ENCODE data around the gene PPP6R2.

The PPP6R2 gene

DNA sequence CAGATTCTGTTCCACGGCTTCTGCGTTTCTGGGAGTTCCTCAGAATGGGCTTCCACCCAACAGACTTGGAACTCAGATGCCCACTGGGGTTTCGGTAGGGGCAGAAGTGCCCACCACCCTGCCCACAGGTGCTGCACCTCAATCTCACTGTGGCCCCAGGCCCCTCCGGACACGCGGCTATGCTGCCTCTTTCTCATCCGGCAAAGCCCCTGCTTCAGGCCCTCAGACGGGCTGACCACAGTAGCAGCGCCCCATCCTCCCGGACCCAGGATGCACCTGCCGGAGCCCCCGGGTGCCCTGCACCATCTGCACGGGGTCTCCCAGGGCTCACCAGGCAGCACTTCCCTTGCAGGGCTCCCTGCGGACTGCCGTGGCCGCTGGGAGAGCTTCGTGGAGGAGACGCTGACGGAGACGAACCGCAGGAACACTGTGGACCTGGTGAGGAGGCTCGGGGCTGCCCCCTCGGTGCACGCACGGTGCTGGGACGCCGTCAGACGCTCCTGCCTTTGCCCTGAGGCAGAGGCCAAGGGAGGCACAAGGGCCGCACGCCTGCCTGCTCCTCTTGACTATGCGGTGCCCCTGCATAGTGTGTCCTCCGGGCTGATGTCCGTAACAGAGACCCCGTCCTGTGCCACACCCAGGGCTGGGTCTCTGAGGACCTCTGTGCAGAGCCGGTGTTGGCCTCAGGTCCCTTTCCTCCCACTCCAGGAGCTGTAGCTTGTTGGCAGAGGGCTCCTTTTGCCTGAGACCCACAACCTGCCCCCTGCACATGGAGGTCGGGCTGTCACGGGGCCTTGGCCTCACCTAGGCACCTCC lies 93.1 kb downstream of the PPP6R2 start:
- DNase-seq: no peak

DNA sequence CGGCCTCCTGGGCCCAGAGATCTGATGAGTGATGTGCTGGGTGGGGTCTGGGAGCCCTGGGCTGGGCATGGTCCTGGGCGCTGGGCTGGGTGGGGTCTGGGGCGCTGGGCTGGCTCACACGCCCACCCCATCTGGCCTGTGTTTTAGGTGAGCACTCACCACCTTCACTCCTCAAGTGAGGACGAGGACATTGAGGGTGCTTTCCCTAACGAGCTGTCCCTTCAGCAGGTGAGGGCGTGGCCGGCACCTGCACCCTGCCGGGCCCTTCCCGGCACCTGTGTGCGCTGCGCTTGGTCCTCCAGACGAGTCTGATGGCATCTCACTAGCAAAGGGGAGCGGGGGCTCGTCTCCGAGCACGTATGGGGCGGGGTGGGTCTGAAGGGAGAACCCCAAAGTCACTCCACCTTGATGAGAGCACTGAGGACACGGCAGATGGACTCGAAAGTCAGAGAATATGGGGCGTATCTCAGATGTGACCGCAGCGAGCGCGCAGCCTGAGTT lies 93.8 kb downstream of the PPP6R2 start:
- no peak for DNase-seq

DNA sequence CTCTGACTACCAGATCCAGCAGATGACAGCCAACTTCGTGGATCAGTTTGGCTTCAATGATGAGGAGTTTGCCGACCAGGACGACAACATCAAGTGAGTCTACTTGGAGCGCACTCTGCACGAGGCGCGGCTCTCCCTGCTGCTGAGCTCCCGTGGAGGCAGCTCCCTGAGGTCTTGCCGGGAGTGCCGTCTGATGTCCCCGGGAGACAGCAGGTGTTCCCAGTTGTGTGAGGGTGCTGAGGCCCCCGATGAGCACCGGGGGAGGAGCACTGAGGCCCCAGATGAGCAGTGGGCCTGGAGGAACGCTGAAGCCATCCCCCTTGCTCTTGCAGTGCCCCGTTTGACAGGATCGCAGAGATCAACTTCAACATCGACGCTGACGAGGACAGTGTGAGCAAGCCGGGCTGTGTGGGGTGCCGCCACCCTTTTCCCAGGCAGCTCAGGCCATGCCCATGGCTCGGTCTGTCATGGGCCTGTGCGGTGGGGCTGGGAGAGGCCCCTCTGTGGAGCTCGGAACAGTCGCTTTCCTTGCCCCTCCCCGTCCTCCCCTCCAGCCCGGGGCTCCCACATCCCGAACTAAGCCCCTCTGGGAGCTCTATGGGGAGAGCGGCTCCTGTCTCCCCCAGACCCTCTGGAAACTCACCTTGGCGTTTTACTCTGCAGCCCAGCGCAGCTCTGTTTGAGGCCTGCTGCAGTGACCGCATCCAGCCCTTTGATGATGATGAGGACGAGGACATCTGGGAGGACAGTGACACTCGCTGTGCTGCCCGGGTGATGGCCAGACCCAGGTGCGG lies 94.6 kb downstream of the PPP6R2 start:
- no peak for DNase-seq

DNA sequence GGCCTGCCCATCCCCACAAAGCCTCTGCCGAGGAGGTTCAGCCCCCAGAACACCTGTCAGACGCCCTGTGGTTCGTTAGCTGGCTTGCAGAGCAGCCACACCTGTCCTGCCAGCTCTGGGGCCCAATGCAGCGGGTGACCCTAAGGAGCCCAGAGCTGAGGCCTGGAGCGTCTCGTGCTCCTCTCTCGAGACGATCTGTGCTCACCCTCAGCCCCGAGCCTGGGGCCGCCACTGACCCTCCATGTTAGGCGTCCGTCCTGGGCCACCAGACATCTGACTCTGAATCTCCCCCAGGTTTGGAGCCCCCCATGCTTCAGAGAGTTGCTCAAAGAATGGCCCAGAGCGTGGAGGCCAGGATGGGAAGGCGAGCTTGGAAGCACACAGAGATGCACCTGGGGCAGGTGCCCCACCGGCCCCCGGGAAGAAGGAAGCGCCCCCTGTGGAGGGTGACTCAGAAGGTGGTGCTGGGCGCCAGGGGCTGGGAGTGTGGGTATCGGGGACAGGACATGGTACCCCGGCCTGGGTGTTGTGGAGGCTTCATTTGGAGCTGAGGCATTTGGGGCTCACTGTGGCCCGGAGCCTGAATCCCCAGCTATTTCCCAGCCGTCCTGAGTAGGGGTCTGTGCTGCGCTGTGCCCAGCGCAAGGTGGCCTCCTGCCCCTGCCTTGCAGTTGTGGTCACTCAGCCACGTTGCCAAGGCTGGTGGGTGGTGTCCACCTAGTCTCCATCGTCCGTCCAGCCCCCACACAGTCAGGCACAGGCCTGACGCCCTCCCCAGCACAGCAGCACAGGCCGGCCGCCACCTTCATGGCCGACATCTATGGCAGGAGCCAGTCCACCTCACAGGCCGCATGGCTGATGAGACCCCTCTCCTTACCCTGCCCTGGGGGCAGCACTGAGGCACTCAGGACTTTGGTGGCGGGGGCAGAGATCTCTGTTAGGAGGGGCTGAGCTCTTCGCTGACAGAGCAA lies 95.5 kb downstream of the PPP6R2 start:
- DNase-seq: no peak

DNA sequence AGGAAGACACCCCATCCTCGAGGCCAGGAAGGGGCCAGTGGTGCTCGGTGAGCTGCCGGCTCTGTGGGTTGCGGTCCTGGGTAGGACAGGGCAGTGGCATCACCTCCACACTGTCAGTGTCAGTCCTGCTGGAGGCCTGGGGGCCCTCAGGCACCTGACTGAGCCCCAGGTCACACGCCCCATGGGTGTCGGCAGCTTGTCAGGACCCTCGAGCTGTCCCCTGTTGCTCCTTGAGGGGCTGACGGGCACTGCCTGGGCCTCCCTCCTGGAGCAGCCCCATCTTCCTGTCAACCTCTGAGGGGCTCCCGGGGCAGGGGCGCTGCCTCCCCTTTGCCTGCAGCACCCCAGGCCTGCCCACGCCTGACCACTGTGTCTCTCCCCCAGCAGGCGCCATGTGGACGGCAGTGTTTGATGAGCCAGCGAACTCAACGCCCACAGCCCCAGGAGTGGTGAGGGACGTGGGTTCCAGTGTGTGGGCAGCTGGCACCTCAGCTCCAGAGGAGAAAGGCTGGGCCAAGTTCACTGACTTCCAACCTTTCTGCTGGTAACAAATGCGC lies 96.3 kb downstream of the PPP6R2 start:
- no peak for DNase-seq

DNA sequence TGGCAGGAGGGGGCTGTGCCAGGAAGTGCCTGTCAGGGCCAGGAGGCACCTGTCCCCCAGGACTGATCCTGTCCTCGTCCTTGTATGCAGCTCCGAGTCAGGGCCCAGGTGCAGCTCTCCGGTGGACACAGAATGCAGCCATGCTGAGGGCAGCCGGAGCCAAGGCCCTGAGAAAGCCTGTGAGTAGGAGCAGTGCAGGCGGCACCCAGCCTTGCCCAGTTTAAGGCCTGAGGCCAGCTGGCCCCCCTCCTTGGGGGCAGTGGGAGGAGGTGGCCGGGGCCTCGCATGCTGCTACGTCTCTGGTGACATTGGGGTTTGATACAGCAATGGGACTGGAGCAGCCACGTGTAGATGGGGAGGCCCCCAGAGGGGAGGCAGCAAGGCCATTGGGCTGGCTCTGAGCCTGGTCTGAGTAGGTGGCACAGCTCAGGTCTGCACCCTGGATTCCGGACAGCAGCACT lies 96.8 kb downstream of the PPP6R2 start:
- DNase-seq: no peak

DNA sequence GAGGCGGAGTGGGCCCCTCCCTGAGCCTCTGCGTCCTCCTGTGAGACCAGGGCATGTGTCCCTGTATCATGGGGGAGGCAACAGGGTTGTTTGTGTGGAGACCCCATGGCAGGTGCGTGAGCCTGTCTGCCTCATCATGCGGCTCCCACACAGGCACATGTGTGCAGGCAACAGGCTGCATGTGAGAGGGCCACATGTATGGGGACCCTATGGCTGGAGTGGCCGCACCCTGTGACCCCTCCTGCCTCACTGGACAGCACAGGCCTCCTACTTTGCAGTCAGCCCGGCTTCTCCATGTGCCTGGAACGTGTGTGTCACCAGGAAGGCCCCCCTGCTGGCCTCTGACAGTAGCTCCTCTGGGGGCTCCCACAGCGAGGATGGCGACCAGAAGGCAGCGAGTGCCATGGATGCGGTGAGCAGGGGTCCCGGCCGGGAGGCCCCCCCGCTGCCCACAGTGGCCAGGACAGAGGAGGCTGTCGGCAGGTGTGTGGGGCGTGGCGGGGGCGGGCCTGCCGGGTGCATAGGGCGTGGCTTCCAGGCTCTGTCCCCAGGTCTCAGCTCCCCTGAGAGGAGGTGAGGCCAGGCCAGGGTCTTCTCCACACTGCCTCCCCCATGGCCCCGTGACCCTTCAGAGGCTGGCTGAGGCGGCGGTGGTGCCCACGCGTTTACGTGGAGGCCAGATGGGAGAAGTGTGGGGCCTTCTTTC lies 97.6 kb downstream of the PPP6R2 start:
- DNase-seq: no peak

DNA sequence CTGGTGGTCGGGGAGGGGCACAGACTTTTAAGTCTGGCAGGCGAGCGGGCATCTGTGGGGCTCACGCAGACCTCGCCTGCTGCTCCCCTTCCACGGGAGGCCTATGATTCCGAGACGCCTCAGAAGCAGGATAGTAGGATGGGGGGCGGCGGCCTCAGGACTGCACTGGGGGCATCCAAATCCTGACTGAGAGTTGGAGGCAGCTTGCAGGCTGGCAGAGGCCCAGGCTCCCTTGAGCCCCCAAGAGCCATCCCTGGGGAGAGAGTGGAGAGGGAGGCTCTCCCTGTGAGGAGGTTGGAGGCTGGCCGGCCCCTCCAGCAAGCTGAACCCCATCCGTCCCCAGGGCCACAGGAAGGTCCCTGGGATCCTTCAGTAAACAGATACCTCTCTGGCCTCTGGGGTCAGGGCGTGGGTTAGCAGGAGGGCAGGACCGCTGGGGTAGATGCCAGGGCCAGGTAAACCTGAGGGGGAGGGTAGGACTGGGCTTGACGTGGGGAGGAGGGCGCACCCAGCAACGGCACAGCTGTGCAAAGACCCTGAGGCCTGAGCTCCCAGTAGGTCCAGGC lies 98.4 kb downstream of the PPP6R2 start:
- DNase-seq: no peak

DNA sequence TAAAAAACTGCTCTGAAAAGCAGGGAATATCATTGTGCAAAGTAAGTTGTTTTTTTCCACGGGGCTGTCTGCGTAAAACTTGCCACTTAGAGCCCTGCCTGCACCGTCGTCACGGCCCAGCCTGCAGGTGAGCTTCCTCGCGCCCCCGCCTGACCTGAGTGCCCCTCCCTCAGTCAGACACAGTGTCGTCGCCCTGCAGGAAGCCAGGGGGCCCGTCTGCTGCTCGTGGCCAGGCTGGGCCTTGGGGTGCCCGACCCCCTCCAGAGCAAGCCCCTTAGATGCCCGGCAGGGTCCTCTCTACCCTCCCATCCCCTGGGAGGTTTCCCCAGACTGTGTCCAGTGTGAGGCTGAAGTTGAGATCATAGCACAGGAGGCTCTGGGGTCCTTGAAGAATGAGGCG lies 100.1 kb downstream of the PPP6R2 start:
- no peak for DNase-seq

DNA sequence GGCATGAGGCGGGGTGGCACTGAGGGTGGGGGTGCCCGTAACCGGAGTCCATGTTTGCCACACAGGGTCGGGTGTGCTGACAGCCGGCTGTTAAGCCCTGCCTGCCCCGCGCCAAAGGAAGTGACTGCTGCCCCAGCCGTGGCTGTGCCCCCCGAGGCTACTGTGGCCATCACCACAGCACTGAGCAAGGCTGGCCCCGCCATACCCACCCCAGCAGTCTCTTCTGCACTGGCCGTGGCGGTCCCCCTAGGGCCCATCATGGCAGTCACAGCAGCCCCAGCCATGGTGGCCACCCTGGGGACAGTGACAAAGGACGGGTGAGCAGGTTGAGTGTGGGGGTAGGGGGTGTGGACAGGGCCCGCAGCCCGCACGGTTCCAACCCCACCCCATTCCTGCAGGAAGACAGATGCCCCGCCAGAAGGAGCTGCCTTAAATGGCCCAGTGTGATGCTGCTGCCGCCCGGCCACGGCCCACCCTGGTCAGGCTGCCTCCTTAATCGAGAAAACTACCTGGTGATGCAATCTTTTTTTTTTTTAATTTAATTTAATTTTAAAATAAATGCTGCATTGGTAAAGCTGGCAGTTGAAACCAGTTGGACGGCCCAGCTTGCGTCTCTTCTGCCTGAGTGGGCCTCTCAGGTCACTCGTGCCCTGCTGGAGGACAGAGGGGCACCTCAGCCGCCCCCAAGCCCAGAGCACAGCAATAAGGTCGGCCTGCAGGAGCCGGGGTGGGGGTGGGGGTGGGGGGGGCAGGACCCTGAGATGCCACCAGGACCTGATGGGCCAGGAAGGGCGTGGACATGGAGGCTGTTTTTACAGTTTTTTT lies 100.9 kb downstream of the PPP6R2 start:
- DNase-seq: no peak

DNA sequence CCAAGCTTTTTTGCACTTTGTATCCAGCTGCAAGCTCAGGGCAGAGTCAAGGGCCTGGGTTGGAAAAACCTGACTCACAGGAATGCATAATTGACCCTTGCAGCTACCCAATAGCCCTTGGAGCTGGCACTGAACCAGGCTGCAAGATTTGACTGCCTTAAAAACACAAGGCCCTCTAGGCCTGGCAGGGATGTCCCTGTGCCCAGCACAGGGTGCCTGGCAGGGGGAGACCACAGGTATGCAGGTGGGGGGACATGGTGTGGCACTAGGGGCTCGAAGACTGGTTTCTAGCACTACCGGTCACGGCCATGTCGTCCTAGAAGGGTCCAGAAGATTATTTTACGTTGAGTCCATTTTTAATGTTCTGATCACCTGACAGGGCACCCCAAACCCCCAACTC lies 101.5 kb downstream of the PPP6R2 start:
- no peak for DNase-seq

DNA sequence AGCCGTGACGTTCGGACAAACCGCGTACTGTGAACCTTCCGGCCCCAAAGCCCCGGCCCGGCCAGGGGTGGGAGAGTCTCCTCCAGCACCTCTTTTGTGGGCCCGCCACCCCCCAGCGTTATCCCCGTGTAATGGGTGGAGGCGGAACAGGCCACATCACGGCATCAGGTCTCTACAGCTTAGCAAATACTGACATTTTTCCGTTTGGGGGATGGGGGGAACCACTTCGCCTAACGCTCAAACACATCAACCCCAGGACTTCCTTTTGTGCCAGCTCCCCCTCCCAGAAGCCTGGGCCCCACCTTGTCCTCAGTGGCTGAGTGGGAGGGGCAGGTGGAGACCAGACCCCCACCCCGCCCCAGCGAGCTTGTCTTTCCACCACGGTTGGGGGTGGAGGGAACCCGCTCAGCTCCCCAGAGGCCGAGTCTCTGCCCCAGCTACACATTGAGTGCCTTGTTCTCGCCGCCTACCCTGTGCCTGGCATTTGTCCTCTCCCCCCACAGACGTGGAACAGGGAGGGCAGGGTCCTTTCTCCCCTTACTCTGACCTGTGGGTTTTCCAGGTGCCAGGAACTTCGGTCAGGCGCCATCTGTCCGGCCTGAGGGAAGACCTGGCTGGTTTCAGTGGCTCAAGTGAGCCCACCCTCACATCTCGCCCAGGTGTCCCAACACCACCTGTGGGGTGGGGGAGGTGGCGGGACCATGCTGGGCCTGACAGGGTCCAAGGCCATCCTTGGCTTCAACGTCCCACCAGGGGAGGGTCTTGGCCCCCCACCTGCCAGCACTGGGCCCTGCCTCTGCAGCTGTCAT lies 102.1 kb downstream of the PPP6R2 start:
- peak; percentile 20 for DNase-seq

DNA sequence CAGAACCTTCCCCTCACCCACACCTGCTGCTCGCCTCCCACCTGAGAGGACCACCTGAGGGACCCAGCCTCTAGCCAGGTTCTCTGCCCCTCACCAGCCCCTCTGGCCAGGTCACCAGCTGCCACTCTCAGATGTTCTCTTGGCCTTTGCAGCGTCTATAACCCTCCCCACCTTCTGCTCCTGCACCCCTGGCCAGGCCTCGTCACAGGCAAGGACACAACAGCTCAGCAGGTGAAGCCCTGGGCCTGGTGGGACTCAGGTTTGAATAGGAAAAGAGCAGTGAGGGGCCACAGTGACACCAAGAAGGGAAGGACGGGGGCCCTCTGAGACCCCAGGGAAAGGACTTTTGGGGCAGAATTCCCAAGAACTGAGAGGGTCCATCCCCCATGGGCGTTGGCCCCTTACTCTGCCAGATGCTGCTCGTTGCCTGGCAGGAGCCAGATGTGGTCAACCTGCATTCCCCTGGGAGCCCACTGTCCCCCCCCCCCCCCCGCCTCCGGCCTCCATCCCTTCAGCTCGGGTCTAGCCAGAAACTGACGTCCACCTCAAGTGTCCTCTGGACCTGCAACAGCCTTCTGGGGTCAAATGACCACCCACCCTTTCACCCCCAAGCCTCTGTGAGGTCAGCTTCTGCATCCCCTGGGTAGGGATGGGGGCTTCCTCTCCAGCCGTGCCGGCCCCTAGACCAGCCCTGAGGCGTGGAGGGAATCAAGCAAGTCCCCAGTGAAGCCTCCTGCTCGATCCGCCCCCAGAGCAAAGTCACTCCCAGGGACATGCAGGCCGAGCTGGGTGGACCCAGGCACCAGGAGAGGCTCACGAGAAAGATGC lies 103.0 kb downstream of the PPP6R2 start:
- no peak for DNase-seq

DNA sequence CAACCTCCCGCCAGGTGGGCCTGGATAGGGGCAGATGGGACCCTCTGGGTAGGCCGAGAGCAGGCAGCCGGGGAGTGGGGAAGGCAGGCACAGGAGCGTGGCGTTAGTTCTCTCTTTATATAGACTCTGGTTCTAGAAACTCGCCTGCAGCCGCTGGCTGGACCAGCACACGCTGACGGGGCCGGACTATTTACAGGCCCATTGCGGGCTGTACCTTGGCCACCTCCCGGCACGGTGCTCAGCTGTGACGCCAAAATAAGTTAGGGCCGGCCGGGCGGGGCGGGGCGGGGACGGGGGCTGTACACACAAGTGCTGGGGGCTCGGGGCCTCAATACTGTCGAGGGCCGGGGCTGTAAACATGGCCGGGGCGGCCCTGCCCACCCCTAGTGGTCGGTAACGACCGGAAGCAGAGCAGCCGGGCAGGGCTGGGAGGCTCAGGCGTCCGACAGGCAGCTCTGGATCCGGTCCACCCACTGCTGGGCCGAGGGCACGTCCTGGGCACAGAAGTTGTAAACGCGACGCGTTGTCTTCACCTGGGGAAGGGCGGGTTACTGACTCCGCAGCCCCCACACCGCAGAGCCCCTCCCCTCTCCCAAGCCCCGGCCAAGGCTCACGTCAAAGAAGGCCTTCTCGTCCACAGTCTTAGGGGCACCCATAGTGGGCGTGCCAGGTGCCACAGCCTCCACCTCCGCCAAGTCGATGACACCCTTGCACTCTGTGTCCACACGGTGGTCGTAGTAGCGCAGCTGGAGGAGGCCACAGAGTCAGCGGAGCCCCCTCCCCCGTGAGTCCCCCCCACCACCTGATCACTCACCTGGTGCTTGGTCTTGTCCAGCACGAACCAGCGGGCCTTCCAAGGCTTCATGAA lies 103.8 kb downstream of the PPP6R2 start:
- no peak for DNase-seq

DNA sequence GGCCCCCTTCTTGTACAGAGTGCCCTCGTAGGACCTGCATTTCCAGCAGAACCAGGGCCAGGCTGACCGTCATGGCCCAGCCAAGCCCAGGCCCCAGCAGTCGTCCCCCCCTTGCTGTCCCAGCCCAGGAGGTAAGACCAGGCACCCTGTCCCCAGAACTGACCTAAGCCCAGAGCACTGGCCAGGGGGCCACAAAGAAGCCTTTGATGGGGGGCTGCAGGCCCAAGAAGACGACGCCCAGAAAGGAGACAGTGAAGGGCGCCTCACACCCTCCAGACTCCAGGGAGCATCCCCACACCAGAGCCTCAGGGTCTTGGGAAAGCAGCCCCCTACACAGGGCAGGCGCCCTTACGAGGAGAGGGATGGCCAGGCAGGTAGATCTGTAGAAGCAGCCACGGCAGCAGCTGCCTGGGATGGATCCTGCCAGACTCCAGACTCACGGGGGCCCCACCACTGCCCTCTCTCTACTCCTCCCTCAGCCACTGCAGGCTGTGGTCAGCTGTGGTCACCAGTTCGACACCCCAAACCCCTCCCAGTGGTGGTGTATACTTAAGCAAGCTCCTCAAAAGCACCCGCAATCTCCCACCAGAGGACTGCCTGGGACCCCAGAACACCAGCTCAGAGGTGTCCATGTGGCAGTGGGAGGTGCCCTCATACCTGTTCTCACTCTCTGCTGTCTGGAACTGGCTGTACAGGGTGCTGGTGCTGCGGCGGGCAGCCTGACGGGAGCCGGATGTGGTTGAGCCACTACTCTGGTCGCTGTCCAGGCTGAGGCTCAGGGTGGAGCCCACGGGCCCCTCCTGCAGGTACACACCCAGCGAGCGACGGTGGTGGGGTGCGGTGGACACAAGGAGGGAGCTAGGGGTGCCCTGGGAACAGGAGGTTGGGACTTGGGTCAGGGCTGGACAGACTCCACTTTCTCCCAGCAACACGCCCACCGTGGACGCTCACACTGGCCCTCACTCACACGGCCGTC lies 104.7 kb downstream of the PPP6R2 start:
- no peak for DNase-seq

DNA sequence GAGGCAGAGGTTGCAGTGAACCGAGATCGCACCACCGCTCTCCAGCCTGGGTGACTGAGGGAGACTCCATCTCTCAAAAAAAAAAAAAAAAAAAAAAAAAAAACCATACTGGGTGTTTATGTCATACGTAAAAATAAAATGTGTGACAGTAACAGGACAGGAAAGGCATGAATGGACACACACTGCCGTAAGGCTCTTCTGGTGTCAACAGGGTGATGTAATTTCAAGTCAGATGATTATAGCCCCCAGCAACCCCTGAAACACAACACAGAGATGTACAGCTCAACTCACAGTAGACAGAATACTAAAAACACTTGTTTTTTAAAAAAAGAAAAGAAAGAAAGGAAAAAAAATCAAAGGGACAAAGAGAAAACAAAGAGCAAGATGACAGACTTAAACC lies 109.5 kb downstream of the PPP6R2 start:
- no peak for DNase-seq
